ENCODE measurements around the gene MTHFD1. TPM values are rescaled to one million over a fixed set of nuclear protein-coding genes. Genes with fewer than 3 reads are reported as not detected.
A peak's percentile ranks its signal among the peaks of the same experiment; 100 is the strongest.
"Not testable (repeated sequence)": the region's sequence is repeated elsewhere in the genome, so short reads cannot be mapped to it uniquely, and the experiment has no call there.

The MTHFD1 gene
- total RNA-seq, 2 donors from 2014 or later: 142 to 282 TPM

DNA sequence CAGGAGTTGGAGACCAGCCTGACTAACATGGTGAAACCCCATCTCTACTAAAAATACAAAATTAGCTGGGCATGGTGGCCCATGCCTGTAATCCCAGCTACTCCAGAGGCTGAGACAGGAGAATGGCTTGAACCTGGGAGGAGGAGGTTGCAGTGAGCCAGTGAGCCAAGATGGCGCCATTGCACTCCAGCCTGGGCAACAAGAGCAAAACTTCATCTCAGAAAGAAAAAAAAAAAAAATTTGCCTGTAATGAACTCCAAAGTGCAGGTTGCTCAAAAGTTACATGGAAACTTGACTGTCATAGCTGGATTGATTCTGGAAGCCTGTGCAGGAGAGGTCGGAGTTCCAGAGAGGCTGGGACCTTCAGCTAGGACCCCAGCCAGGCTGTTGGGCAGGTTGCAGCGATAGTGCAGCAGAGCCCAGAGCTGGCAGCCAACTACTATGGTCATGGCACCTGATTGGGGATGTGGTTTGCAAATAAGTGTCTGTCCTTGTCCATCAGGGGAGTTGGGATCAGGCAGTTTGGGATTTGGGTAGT is 5.1 kb downstream of the MTHFD1 start:
- peaks cover 52% of the 10 kb centered on the region for H3K36me3 Mint-ChIP-seq (ENCODE audit: low read depth)

GRCh38 chr14:64394423-64394822 is 6.3 kb downstream of the MTHFD1 start:
- H3K36me3 Mint-ChIP-seq (ENCODE audit: low read depth): peaks cover 51% of the 10 kb centered on the region
- H3K27ac Mint-ChIP-seq: no peak overlapping the region
- H3K4me1 Mint-ChIP-seq: peaks cover 21% of the 10 kb centered on the region
- H3K27me3 Mint-ChIP-seq: no peaks in the 10 kb centered on the region
- ATAC-seq (replicated peaks): no peak
- H3K4me3 Mint-ChIP-seq: no peak overlapping the region
- H3K9me3 Mint-ChIP-seq: no peaks in the 10 kb centered on the region

More for the DNA sequence above, 5.1 kb downstream of the MTHFD1 start:
- H3K9me3 Mint-ChIP-seq; H3K27me3 Mint-ChIP-seq; H3K27ac Mint-ChIP-seq; ATAC-seq (replicated peaks); H3K4me3 Mint-ChIP-seq: not testable (repeated sequence)
- peaks cover 17% of the 10 kb centered on the region for H3K4me1 Mint-ChIP-seq

DNA sequence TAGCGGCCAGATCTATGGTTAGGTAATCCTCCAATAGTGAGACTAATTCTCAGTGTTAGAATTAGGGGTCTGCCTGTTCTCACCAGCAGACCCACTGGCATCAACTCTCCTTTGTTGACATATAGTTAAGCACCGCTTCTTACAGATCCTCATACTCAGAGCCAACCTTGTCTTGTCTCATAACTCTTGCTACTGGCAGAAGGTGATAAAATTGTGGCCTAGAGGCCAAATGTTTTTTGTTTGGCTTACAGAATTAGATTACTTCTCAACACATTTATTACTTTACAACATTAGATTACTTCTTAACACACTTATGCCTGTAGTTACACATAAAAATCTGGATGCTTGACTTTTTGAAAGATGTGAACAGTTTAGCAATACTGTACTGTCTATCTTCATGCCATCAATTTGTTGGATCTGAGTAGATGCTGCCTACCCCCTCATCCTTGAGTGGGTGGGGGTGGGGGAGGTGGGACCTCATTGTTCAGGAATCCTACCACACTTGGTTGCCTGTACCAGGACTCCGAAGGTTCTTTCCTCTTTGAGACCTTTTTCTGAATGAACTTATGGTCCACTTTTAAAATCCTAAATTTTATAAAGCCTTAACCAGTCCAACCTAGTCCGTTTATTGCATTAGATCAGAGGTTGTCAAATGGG is 7.0 kb downstream of the MTHFD1 start:
- no peak for ATAC-seq (replicated peaks)
- Mint-ChIP-seq H3K27me3 (no peaks in the 10 kb centered on the region), H3K4me3 (no peak overlapping the region), H3K36me3 (ENCODE audit: low read depth) (peaks cover 44% of the 10 kb centered on the region), H3K9me3 (no peaks in the 10 kb centered on the region), H3K4me1 (peaks cover 21% of the 10 kb centered on the region), H3K27ac (no peak overlapping the region)

GRCh38 chr14:64400829-64401459 is 12.8 kb downstream of the MTHFD1 start:
- no peak overlapping the region for H3K4me3 Mint-ChIP-seq
- peaks cover 58% of the 10 kb centered on the region for H3K36me3 Mint-ChIP-seq (ENCODE audit: low read depth)
- H3K9me3 Mint-ChIP-seq: no peaks in the 10 kb centered on the region
- H3K4me1 Mint-ChIP-seq: peaks cover 8% of the 10 kb centered on the region
- H3K27me3 Mint-ChIP-seq: no peaks in the 10 kb centered on the region
- no peak overlapping the region for H3K27ac Mint-ChIP-seq
- no peak for ATAC-seq (replicated peaks)

DNA sequence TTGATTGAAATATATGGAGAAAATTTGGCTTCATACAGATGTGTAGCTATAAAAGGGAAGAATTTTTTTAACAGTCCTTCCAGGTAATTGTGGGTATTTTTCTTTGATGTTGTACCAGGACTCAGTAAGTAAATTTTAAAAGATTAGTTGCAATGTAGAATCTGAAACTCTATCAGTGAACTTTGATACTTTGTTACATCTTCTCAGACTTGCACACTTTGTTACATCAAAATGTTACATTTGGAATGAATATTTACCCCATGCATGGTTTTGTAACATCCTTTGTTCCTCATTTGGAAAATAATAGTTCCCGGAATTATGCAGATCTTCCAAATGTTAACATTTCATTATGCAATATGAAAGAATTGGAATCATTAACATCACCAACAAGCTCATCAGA is 13.8 kb downstream of the MTHFD1 start:
- no peak overlapping the region for H3K4me3 Mint-ChIP-seq
- H3K4me1 Mint-ChIP-seq: peaks cover 8% of the 10 kb centered on the region
- H3K27ac Mint-ChIP-seq: no peak overlapping the region
- no peaks in the 10 kb centered on the region for H3K27me3 Mint-ChIP-seq
- ATAC-seq (replicated peaks): no peak
- no peaks in the 10 kb centered on the region for H3K9me3 Mint-ChIP-seq
- peaks cover 65% of the 10 kb centered on the region for H3K36me3 Mint-ChIP-seq (ENCODE audit: low read depth)

GRCh38 chr14:64405295-64405694 is 17.1 kb downstream of the MTHFD1 start:
- H3K27ac Mint-ChIP-seq: no peak overlapping the region
- no peaks in the 10 kb centered on the region for H3K9me3 Mint-ChIP-seq

DNA sequence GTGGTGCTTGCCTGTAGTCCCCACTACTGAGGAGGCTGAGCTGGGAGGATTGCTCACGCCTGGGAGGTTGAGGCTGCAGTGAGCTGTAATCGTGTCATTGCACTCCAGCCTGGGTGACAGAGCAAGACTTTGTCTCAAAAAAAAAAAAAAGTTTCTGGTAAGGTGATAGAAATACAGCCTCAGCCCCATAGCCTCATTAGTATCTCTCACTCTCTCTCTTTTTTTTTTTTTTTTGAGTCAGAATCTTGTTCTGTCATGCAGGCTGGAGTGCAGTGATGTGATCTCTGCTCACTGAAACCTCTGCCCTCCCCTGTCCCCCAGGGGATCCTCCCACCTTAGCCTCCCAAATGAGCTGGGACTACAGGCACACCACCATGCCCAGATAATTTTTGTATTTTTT is 19.2 kb downstream of the MTHFD1 start:
- H3K4me3 Mint-ChIP-seq: no peak overlapping the region
- H3K27me3 Mint-ChIP-seq: no peaks in the 10 kb centered on the region
- no peaks in the 10 kb centered on the region for H3K9me3 Mint-ChIP-seq
- peaks cover 4% of the 10 kb centered on the region for H3K4me1 Mint-ChIP-seq
- H3K27ac Mint-ChIP-seq: no peak overlapping the region
- peak; percentile 66 for ATAC-seq (replicated peaks)
- H3K36me3 Mint-ChIP-seq (ENCODE audit: low read depth): peaks cover 88% of the 10 kb centered on the region

More at GRCh38 chr14:64405295-64405694, 17.1 kb downstream of the MTHFD1 start:
- no peak for ATAC-seq (replicated peaks)
- H3K4me1 Mint-ChIP-seq: peaks cover 4% of the 10 kb centered on the region
- H3K4me3 Mint-ChIP-seq: no peak overlapping the region
- H3K36me3 Mint-ChIP-seq (ENCODE audit: low read depth): peaks cover 84% of the 10 kb centered on the region
- no peaks in the 10 kb centered on the region for H3K27me3 Mint-ChIP-seq

GRCh38 chr14:64409126-64409920 is 21.2 kb downstream of the MTHFD1 start:
- H3K4me1 Mint-ChIP-seq: peaks cover 4% of the 10 kb centered on the region
- H3K36me3 Mint-ChIP-seq (ENCODE audit: low read depth): peaks cover 90% of the 10 kb centered on the region

GRCh38 chr14:64410084-64410774 is 22.1 kb downstream of the MTHFD1 start:
- Mint-ChIP-seq H3K36me3 (ENCODE audit: low read depth) (peaks cover 90% of the 10 kb centered on the region), H3K4me1 (peaks cover 4% of the 10 kb centered on the region), H3K27ac (peak overlapping the region; percentile 28), H3K4me3 (no peak overlapping the region), H3K27me3 (no peaks in the 10 kb centered on the region), H3K9me3 (no peaks in the 10 kb centered on the region)
- ATAC-seq (replicated peaks): peak; percentile 69

More at GRCh38 chr14:64409126-64409920, 21.2 kb downstream of the MTHFD1 start:
- H3K4me3 Mint-ChIP-seq: no peak overlapping the region
- ATAC-seq (replicated peaks): no peak
- peak overlapping the region; percentile 58 for H3K27ac Mint-ChIP-seq
- no peaks in the 10 kb centered on the region for H3K9me3 Mint-ChIP-seq
- no peaks in the 10 kb centered on the region for H3K27me3 Mint-ChIP-seq

- no peak for ATAC-seq (replicated peaks)
- H3K4me3 Mint-ChIP-seq: no peak overlapping the region
- no peaks in the 10 kb centered on the region for H3K9me3 Mint-ChIP-seq
- H3K27ac Mint-ChIP-seq: no peak overlapping the region
- peaks cover 90% of the 10 kb centered on the region for H3K36me3 Mint-ChIP-seq (ENCODE audit: low read depth)
- no peaks in the 10 kb centered on the region for H3K4me1 Mint-ChIP-seq
- no peaks in the 10 kb centered on the region for H3K27me3 Mint-ChIP-seq
Measured at GRCh38 chr14:64411001-64411400, 22.8 kb downstream of the MTHFD1 start.

- ATAC-seq (replicated peaks): peak; percentile 18
- H3K4me3 Mint-ChIP-seq: no peak overlapping the region
- no peak overlapping the region for H3K27ac Mint-ChIP-seq
- H3K36me3 Mint-ChIP-seq (ENCODE audit: low read depth): peaks cover 92% of the 10 kb centered on the region
- H3K9me3 Mint-ChIP-seq: no peaks in the 10 kb centered on the region
- no peaks in the 10 kb centered on the region for H3K4me1 Mint-ChIP-seq
- H3K27me3 Mint-ChIP-seq: no peaks in the 10 kb centered on the region
Measured at GRCh38 chr14:64412237-64412636, 24.1 kb downstream of the MTHFD1 start.

GRCh38 chr14:64416348-64416932 is 28.3 kb downstream of the MTHFD1 start:
- peak; percentile 33 for ATAC-seq (replicated peaks)
- Mint-ChIP-seq H3K27me3 (no peaks in the 10 kb centered on the region), H3K9me3 (no peaks in the 10 kb centered on the region), H3K4me3 (peak overlapping the region; percentile 25), H3K4me1 (no peaks in the 10 kb centered on the region), H3K27ac (peak overlapping the region; percentile 60), H3K36me3 (ENCODE audit: low read depth) (peaks cover 100% of the 10 kb centered on the region)

DNA sequence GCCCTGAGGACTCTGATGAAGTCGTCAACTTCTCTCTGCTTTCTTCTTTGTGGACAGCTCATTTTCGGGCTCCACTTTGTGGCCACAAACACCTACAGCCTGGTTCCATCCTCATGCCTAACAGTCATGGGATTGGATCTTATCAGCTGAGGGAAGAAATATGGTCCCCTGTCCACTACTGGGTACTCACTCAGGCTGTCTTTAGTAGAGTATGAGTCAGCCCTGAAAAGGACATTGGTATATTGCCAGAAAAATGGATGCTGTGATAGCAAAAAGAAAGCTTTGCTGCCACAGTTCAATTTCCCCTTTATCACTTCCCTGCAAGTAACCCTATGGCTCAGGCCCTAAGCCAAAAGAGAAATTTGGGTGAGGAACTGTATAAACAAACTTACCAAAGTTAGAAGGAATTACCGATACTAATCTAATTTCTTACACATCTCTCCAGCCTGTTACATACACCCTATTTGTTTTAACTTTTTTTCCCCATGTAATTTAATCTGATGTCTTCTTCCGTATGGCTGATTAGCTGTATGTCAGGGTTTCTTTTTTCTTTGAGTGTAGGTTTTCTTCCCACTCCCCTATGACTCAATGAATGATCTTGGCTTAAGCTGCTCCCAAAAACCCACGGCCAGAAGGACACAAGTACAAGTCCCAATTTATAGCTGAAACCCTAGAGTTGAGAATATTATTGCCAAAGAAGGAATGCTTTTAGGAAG is 29.1 kb downstream of the MTHFD1 start:
- Mint-ChIP-seq H3K36me3 (ENCODE audit: low read depth) (peaks cover 100% of the 10 kb centered on the region), H3K27ac (peak overlapping the region; percentile 46), H3K27me3 (no peaks in the 10 kb centered on the region), H3K4me1 (peaks cover 4% of the 10 kb centered on the region), H3K9me3 (no peaks in the 10 kb centered on the region), H3K4me3 (no peak overlapping the region)
- ATAC-seq (replicated peaks): peak; percentile 72

Measured in activated T-helper 17 cell treated with anti-CD3 and anti-CD28 coated beads, Interleukin-2, amount 50 U/mL, for 72 hours (primary cell).